CD4-positive, alpha-beta memory T cell (primary cell): ENCODE results near the gene ADI1. TPM values are rescaled to one million over a fixed set of nuclear protein-coding genes. Genes with fewer than 3 reads are reported as not detected.
A peak's percentile ranks its signal among the peaks of the same experiment; 100 is the strongest.

Experiments used
- CTCF ChIA-PET: fragments of 350-600 bp; sonication (Branson Sonifier 250); formaldehyde crosslinking; loops from one replicate; lab custom pipeline; 2021; ENCODE audit warnings: inconsistent platforms; ENCODE audit not compliant: partially characterized antibody; lab: Charles Lee
- POLR2A ChIA-PET: fragments of 350-600 bp; sonication (Branson Sonifier 250); formaldehyde crosslinking; loops from one replicate; lab custom pipeline; 2021; ENCODE audit not compliant: partially characterized antibody; lab: Charles Lee
- DNase-seq, 5 donors: peaks; one replicate each; pipeline versions ENCODE4 v3.0.0 to v3.0.0-alpha.2; 2020 to 2022; ENCODE audit warnings: mixed read lengths in 1 of 5
- H3K27ac ChIP-seq: one replicate; pipeline ENCODE4 v1.7.0; 2013; ENCODE audit warnings: low read depth, low read length
- H3K27me3 ChIP-seq: 2 replicates; pipeline ENCODE4 v1.7.0; 2013; ENCODE audit warnings: mild to moderate bottlenecking, low read length, moderate library complexity; ENCODE audit not compliant: insufficient read depth
- H3K36me3 ChIP-seq: 2 replicates; pipeline ENCODE4 v1.7.0; 2013; ENCODE audit warnings: mild to moderate bottlenecking, low read length, moderate library complexity; ENCODE audit not compliant: insufficient read depth
- H3K4me1 ChIP-seq: 2 replicates; pipeline ENCODE4 v1.7.0; 2013; ENCODE audit warnings: mild to moderate bottlenecking, low read length, moderate library complexity; ENCODE audit not compliant: insufficient read depth
- H3K4me3 ChIP-seq, 2 donors: one replicate each; pipeline ENCODE4 v1.7.0; 2013; ENCODE audit warnings: low read length in 2 of 2, mild to moderate bottlenecking in 1 of 2
- H3K9me3 ChIP-seq, 2 donors: one replicate each; pipeline ENCODE4 v1.7.0; 2013; ENCODE audit warnings: low read length in 2 of 2, control low read depth in 1 of 2; ENCODE audit not compliant: control insufficient read depth in 1 of 2
- H3K27ac Mint-ChIP-seq, 7 donors: one replicate each; pipeline ENCODE4 v1.8.0; 2020 to 2021; ENCODE audit warnings: mixed read lengths in 7 of 7, mild to moderate bottlenecking in 6 of 7, inconsistent platforms in 3 of 7, moderate library complexity in 3 of 7
- H3K27me3 Mint-ChIP-seq, 2 donors: one replicate each; pipeline ENCODE4 v1.8.0; 2020 to 2021; ENCODE audit warnings: mixed read lengths in 2 of 2
- H3K36me3 Mint-ChIP-seq, 2 donors: one replicate each; pipeline ENCODE4 v1.8.0; 2020 to 2021; ENCODE audit warnings: mixed read lengths in 2 of 2, inconsistent platforms in 1 of 2, mild to moderate bottlenecking in 1 of 2
- H3K4me1 Mint-ChIP-seq, 4 donors: one replicate each; pipeline ENCODE4 v1.8.0; 2020 to 2021; ENCODE audit warnings: mixed read lengths in 4 of 4, mild to moderate bottlenecking in 1 of 4
- H3K4me3 Mint-ChIP-seq, 8 donors: one replicate each; pipeline ENCODE4 v1.8.0; 2020 to 2021; ENCODE audit warnings: mixed read lengths in 8 of 8, mild to moderate bottlenecking in 7 of 8, moderate library complexity in 6 of 8, inconsistent platforms in 3 of 8
- H3K9me3 Mint-ChIP-seq, 8 donors: one replicate each; pipeline ENCODE4 v1.8.0; 2020 to 2021; ENCODE audit warnings: mixed read lengths in 8 of 8, mild to moderate bottlenecking in 5 of 8, inconsistent platforms in 3 of 8, moderate library complexity in 1 of 8
- intact Hi-C: fragments of 100-400 bp; cut with micrococcal nuclease; formaldehyde crosslinking; loops from one replicate; pipeline ENCODE4 v1.15.1; 2023
- polyA plus RNA-seq, 2 donors: library from polyadenylated mRNA; unstranded; fragments of 300-500 nt; fragmentation: Illumina TruSeq; gene quantifications; one replicate each; pipeline ENCODE4 v1.2.3, GENCODE V29; 2021
- total RNA-seq, 2 experiments: library from RNA; stranded (reverse); gene quantifications; one replicate each; pipeline ENCODE4 v1.2.3, GENCODE V29; 2021

Gene ADI1
- total RNA-seq, result 10 to 100 TPM; 32.3 to 36.4 TPM
- 100 to 1,000 TPM in 1 of 2 donors, 10 to 100 TPM in 1; 52.5 to 115 TPM for polyA plus RNA-seq

- Histone ChIP-seq H3K4me1 (peaks cover 23% of the 10 kb centered on the region), H3K4me3 (peak within 1 kb of the TSS; percentile 74 to 88), H3K27ac (peak within 1 kb of the TSS; percentile 92), H3K9me3 (no peaks in the 10 kb centered on the region), H3K36me3 (no peaks in the 10 kb centered on the region), H3K27me3 (no peaks in the 10 kb centered on the region)
- Mint-ChIP-seq H3K9me3 (peaks cover 0 to 13% (median 6%) of the 10 kb centered on the region in 8 donors), H3K27me3 (no peaks in the 10 kb centered on the region), H3K27ac (peak within 1 kb of the TSS; percentile 79 to 99 (median 95)), H3K4me3 (peak within 1 kb of the TSS; percentile 80 to 97 (median 94)), H3K4me1 (peaks cover 25 to 41% (median 34%) of the 10 kb centered on the region in 4 donors), H3K36me3 (peaks cover 12 to 17% of the 10 kb centered on the region in 2 donors)
- POLR2A ChIA-PET, result interaction anchor here (0.6 to 4.7 kb wide), 11 partner anchors 21 to 277 kb away, joined by 3 to 62 read pairs (median 4); partner anchors contain the start of genes EIPR1, RNASEH1, RPS7 and TRAPPC12
- intact Hi-C loops, result loop anchor here (1.0 kb wide), 3 partner anchors 39 to 140 kb away; partner anchors contain the start of genes RNASEH1, RPS7 and TRAPPC12
- CTCF ChIA-PET, result interaction anchor here (1.3 to 1.4 kb wide), 2 partner anchors 39 to 96 kb away, joined by 3 to 5 read pairs; no protein-coding TSS in a partner anchor
- peak in 4 of 5 donors; percentile 78 to 82 (median 82) for DNase-seq
Measured at GRCh38 chr2:3519255-3520205, at the start of gene ADI1. Gene ADI1, minus strand, starts transcription at chr2:3519531. Its CDS starts 44 bp downstream, at chr2:3519487.

DNA sequence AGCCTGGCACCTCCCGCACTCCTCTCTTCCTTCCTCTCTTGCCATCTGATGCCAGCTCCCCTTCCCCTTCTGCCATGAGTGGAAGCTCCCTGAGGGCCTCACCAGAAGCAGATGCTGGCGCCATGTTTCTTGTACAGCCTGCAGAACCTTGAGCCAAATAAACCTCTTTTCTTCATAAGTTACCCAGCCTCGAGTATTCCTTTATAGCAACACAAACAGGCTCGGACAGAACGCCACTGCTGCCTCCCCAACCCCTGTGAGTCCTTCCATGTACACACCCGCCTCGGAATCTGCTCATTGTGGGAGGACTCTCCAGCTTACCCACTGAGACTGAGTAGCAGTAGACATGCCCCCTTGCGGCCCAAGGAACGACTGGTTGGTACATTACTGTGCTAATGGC, 47.5 kb upstream of the ADI1 start:
- intact Hi-C loops, result no loop called here
- H3K27me3 ChIP-seq, result no peaks in the 10 kb centered on the region
- ChIA-PET POLR2A (no interaction called here), CTCF (no interaction called here)
- Mint-ChIP-seq H3K36me3 (peaks cover 0 to 3% of the 10 kb centered on the region in 2 donors), H3K27me3 (no peaks in the 10 kb centered on the region), H3K9me3 (no peaks in the 10 kb centered on the region), H3K4me3 (no peak overlapping the region), H3K4me1 (no peaks in the 10 kb centered on the region), H3K27ac (peak overlapping the region in 2 of 7 donors; percentile 65 to 69)
- no peaks in the 10 kb centered on the region for H3K9me3 ChIP-seq
- no peak overlapping the region for H3K4me3 ChIP-seq
- no peak for DNase-seq
- H3K36me3 ChIP-seq, result no peaks in the 10 kb centered on the region
- no peak overlapping the region for H3K27ac ChIP-seq
- no peaks in the 10 kb centered on the region for H3K4me1 ChIP-seq

GRCh38 chr2:3565117-3565516, 45.8 kb upstream of the ADI1 start:
- Histone ChIP-seq H3K27ac (no peak overlapping the region), H3K9me3 (no peaks in the 10 kb centered on the region), H3K4me1 (no peaks in the 10 kb centered on the region), H3K36me3 (no peaks in the 10 kb centered on the region), H3K27me3 (no peaks in the 10 kb centered on the region), H3K4me3 (no peak overlapping the region)
- ChIA-PET CTCF (no interaction called here), POLR2A (no interaction called here)
- no peak for DNase-seq
- H3K36me3 Mint-ChIP-seq, result peaks cover 0 to 7% of the 10 kb centered on the region in 2 donors
- intact Hi-C loops, result no loop called here
- H3K4me3 Mint-ChIP-seq, result no peak overlapping the region
- no peaks in the 10 kb centered on the region for H3K27me3 Mint-ChIP-seq
- H3K9me3 Mint-ChIP-seq, result no peaks in the 10 kb centered on the region
- H3K4me1 Mint-ChIP-seq, result peaks cover 0 to 6% (median under 1%) of the 10 kb centered on the region in 4 donors
- no peak overlapping the region for H3K27ac Mint-ChIP-seq

GRCh38 chr2:3563521-3563976, 44.2 kb upstream of the ADI1 start:
- intact Hi-C loops, result no loop called here
- Histone ChIP-seq H3K4me3 (no peak overlapping the region), H3K9me3 (no peaks in the 10 kb centered on the region), H3K27me3 (no peaks in the 10 kb centered on the region), H3K27ac (no peak overlapping the region), H3K4me1 (peaks cover 9% of the 10 kb centered on the region), H3K36me3 (no peaks in the 10 kb centered on the region)
- Mint-ChIP-seq H3K4me1 (peaks cover 1 to 15% (median 7%) of the 10 kb centered on the region in 4 donors), H3K27ac (peak overlapping the region in 1 of 7 donors; percentile 37), H3K27me3 (no peaks in the 10 kb centered on the region), H3K36me3 (peaks cover 0 to 7% of the 10 kb centered on the region in 2 donors), H3K9me3 (no peaks in the 10 kb centered on the region), H3K4me3 (no peak overlapping the region)
- ChIA-PET CTCF (interaction anchor here (1.2 kb wide), 1 partner anchor 10 kb away, joined by 4 read pairs; no protein-coding TSS in a partner anchor), POLR2A (no interaction called here)
- no peak for DNase-seq

DNA sequence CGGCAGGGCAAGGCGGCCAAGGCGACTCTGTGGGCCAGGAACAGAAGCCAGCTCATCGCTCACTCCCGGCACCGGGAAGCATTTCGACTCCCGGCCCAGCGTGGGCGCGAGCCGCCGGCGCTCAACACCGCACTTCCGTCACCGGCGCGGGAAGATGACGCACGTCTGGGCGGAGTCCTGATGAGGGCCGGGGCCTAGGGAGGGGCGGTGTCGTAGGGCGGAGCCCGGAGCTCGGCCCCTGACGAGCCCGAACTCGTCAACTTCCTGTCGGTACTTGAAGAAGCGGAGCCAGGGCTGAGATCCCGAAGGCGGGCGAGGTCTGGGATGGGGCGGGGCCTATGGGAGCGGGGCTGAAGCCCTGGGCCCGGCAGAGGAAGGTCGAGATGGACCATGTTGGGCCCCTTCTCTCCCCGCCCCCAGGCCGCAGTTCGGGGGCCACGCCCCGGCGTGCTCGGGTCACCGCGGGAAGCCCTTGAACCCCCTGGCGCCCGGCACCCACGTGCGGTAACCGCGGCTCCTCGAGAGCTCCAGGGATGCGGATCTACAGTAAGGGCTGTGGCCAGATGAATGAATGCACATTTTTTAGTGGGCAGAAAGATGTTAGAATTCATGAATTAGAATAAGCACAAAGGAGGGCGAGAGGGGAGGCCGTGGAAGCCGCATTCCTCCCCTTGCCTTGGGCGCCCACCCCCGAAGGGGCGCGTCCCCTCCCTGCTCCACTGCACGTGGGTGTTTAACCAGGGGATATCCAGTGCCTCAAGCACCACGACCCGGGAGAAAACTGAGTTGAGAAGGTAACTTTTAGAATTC, 39.1 kb upstream of the ADI1 start, which contains the start of gene RNASEH1:
Gene RNASEH1, minus strand, starts transcription at position 129 of the 810 bp plus-strand sequence. Its CDS starts 73 bp downstream, at position 56.
- intact Hi-C loops, result loop anchor here (1.0 kb wide), 4 partner anchors 17 to 181 kb away; partner anchors contain the start of genes ADI1, EIPR1 and RPS7
- ChIA-PET POLR2A (interaction anchor here (0.7 to 6.1 kb wide), 12 partner anchors 15 to 180 kb away, joined by 3 to 78 read pairs (median 5); partner anchors contain the start of genes ADI1, EIPR1, RPS7 and TRAPPC12), CTCF (interaction anchor here (0.7 to 1.9 kb wide), 4 partner anchors 16 to 93 kb away, joined by 3 to 8 read pairs (median 4); partner anchors contain the start of gene RPS7)
- peak; percentile 96 to 98 (median 96) for DNase-seq
- Mint-ChIP-seq H3K27me3 (no peaks in the 10 kb centered on the region), H3K4me3 (peak within 1 kb of the TSS; percentile 89 to 95 (median 91)), H3K27ac (peak within 1 kb of the TSS; percentile 93 to 98 (median 97)), H3K9me3 (no peaks in the 10 kb centered on the region), H3K4me1 (peaks cover 4 to 34% (median 24%) of the 10 kb centered on the region in 4 donors), H3K36me3 (peaks cover 20 to 42% of the 10 kb centered on the region in 2 donors)
- H3K36me3 ChIP-seq, result peaks cover 21% of the 10 kb centered on the region
- H3K27ac ChIP-seq, result peak within 1 kb of the TSS; percentile 90
- no peaks in the 10 kb centered on the region for H3K9me3 ChIP-seq
- peak within 1 kb of the TSS; percentile 18 to 87 for H3K4me3 ChIP-seq
- no peaks in the 10 kb centered on the region for H3K27me3 ChIP-seq
- peaks cover 25% of the 10 kb centered on the region for H3K4me1 ChIP-seq

DNA sequence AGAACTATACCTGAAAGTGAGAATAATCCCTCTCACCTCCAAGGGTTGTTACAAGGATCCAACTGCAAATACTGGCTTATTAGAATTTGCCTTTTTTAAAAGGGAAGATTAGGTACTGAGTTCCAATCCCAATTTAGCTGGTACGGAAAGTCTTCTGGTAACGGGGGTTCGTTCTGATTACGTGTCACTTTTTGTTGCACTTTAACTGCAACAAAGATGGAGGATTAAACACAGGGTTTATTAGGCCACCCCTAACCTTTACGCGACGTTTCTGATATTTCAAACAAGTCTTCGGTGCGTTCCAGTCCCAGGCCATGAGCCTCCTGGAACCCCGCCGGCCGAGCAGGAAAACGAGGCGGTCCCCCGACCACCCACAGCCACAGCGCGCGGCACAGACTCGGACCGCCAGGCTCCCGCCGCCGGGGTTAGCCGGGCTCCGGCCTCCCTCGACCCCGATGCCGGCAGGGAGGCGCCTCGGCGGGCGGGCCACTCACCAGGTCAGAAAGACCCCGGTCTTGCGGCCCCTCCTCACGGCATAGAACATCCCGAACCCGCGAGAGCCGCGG, 38.4 kb upstream of the ADI1 start:
- no peaks in the 10 kb centered on the region for H3K9me3 ChIP-seq
- Mint-ChIP-seq H3K27me3 (no peaks in the 10 kb centered on the region), H3K4me1 (peaks cover 4 to 34% (median 24%) of the 10 kb centered on the region in 4 donors), H3K9me3 (no peaks in the 10 kb centered on the region), H3K36me3 (peaks cover 20 to 43% of the 10 kb centered on the region in 2 donors), H3K4me3 (peak overlapping the region; percentile 89 to 95 (median 91)), H3K27ac (peak overlapping the region; percentile 93 to 98 (median 97))
- DNase-seq, result peak in 1 of 5 donors; percentile 42
- peak overlapping the region; percentile 90 for H3K27ac ChIP-seq
- H3K4me1 ChIP-seq, result peaks cover 25% of the 10 kb centered on the region
- intact Hi-C loops, result loop anchor here (1.0 kb wide), 4 partner anchors 18 to 180 kb away; partner anchors contain the start of genes ADI1, EIPR1 and RPS7
- peak overlapping the region; percentile 18 to 87 for H3K4me3 ChIP-seq
- POLR2A ChIA-PET, result interaction anchor here (0.6 to 6.1 kb wide), 13 partner anchors 14 to 179 kb away, joined by 3 to 78 read pairs (median 4); partner anchors contain the start of genes ADI1, EIPR1, RPS7 and TRAPPC12
- CTCF ChIA-PET, result interaction anchor here (1.4 kb wide), 1 partner anchor 94 kb away, joined by 4 read pairs; no protein-coding TSS in a partner anchor
- peaks cover 21% of the 10 kb centered on the region for H3K36me3 ChIP-seq
- H3K27me3 ChIP-seq, result no peaks in the 10 kb centered on the region
